ENCODE data around the gene THYN1. TPM values are rescaled to one million over a fixed set of nuclear protein-coding genes. Genes with fewer than 3 reads are reported as not detected.

Gene THYN1
- total and polyA plus RNA-seq, 2 donors (not counting 3 experiments of a cell fraction or from before 2014, with no cell fraction given): 35.7 to 38.0 TPM

GRCh38 chr11:134278356-134278755, 25.2 kb upstream of the THYN1 start:
- BruUV-seq (replicated peaks): no TSS peak
- no peak for FAIRE-seq
- no peak for DNase-seq (ENCODE audit: low read depth, low spot score)
- H3K79me2 ChIP-seq (ENCODE audit: control insufficient read depth, insufficient read depth, low read length): no peaks in the 10 kb centered on the region
- POLR2A ChIA-PET: no interaction called here
- H3K9me1 ChIP-seq (replicated peaks; ENCODE audit: control insufficient read depth, extremely low read depth, insufficient read depth, low read length): no peaks in the 10 kb centered on the region
- H3K4me1 ChIP-seq (ENCODE audit: control insufficient read depth, extremely low read depth, insufficient read depth, low read length): peaks cover 2% of the 10 kb centered on the region
- no peak overlapping the region for H3K27ac ChIP-seq (ENCODE audit: insufficient read depth, low read depth, low read length)
- no peaks in the 10 kb centered on the region for H3K36me3 ChIP-seq (ENCODE audit: control insufficient read depth in 2 of 2, extremely low read depth in 1 of 2, insufficient read depth in 2 of 2, low read length in 2 of 2)
- intact Hi-C loops (cut with micrococcal nuclease) (no loop called here), dilution Hi-C loops (cut with MboI; ENCODE audit: extremely low pct_ligation_motif_present, low sequenced_read_pairs) (no loop called here)
- no peak overlapping the region for H3K9ac ChIP-seq (replicated peaks; ENCODE audit: extremely low read depth, insufficient read depth, low read length)
- CTCF ChIA-PET: interaction anchor here (1.0 to 1.1 kb wide), 2 partner anchors 13 to 351 kb away, joined by 3 read pairs; no protein-coding TSS in a partner anchor
- TF ChIP-seq GATA2 (IDR thresholded peaks at IDR 0.05; ENCODE audit: insufficient read depth, insufficient read length, low read depth, low read length): no peak
- no peak for TF ChIP-seq CTCF (IDR thresholded peaks at IDR 0.05; ENCODE audit: extremely low read depth in 1 of 2, insufficient read depth in 1 of 2, low read depth in 1 of 2, low read length in 2 of 2)
- TF ChIP-seq EZH2 (IDR thresholded peaks at IDR 0.05; ENCODE audit: borderline replicate concordance, low read depth, low read length, severe bottlenecking): no peak
- no peak for TF ChIP-seq JUN (IDR thresholded peaks at IDR 0.05; ENCODE audit: borderline replicate concordance, insufficient read depth, insufficient read length, low read depth)
- TF ChIP-seq MAX (IDR thresholded peaks at IDR 0.05; ENCODE audit: insufficient read depth, insufficient read length): no peak
- no peak for TF ChIP-seq FOS (IDR thresholded peaks at IDR 0.05; ENCODE audit: borderline replicate concordance, insufficient read depth, low read length)
- TF ChIP-seq POLR2A (IDR thresholded peaks at IDR 0.05; ENCODE audit: low read depth, low read length): no peak
- no peak for TF ChIP-seq POLR2AphosphoS5 (IDR thresholded peaks at IDR 0.05; ENCODE audit: insufficient read depth, low read depth, low read length)
- no peak for TF ChIP-seq MYC (IDR thresholded peaks at IDR 0.05; ENCODE audit: low read depth, low read length)
- no peak overlapping the region for H3K4me2 ChIP-seq (ENCODE audit: insufficient read depth, low read length)
- H3K27me3 ChIP-seq (ENCODE audit: control insufficient read depth in 2 of 2, insufficient read depth in 2 of 2, low read length in 2 of 2): peaks cover 44 to 61% of the 10 kb centered on the region in 2 experiments
- no peaks in the 10 kb centered on the region for H3K9me3 ChIP-seq (replicated peaks; ENCODE audit: control insufficient read depth, insufficient read depth, low read length)
- no peaks in the 10 kb centered on the region for H4K20me1 ChIP-seq (replicated peaks; ENCODE audit: control insufficient read depth, extremely low read depth, insufficient read depth, low read length)
- no peak overlapping the region for H3K4me3 ChIP-seq (replicated peaks in 1 of 3; ENCODE audit: insufficient read depth in 1 of 3, low read depth in 1 of 3, low read length in 3 of 3)
- H2AFZ ChIP-seq (ENCODE audit: low read depth, low read length): no peak overlapping the region

Measured in endothelial cell of umbilical vein (primary cell).